AG10803 (cell line): ENCODE measurements around the gene ZNF124.
A peak's percentile ranks its signal among the peaks of the same experiment; 100 is the strongest.

Experiments used
- DNase-seq: peaks from one replicate; pipeline ENCODE4 v3.0.0; 2010; ENCODE audit warnings: low read depth
- H3K4me3 ChIP-seq: 2 replicates; pipeline ENCODE4 v1.5.1; 2011; ENCODE audit warnings: mild to moderate bottlenecking, low read length, control low read depth
- CTCF ChIP-seq: conservative IDR thresholded peaks from 2 replicates; pipeline ENCODE4 v1.5.1; 2011; ENCODE audit warnings: mild to moderate bottlenecking, low read length, control low read depth, inconsistent platforms

The ZNF124 gene

GRCh38 chr1:247210376-247211117 lies 38.7 kb upstream of the ZNF124 start:
- no peak for TF ChIP-seq CTCF
- H3K4me3 ChIP-seq, result peak overlapping the region; percentile 96
- DNase-seq, result peak; percentile 85

DNA sequence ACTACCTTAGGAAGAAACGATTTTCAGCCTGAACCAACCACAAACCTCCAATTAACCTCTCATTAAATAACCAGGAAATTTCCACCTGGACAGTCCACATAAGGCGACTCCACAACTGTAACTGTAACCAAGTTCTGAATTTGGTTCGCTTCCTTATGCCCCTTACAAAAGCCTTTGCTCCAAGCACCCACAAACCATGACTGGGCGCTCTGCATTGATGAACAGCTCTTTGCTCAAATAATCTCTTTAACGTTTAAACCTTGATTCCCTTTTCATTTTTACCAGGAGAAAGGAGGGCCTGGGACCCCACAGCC lies 38.2 kb upstream of the ZNF124 start:
- DNase-seq, result peak; percentile 2
- TF ChIP-seq CTCF, result no peak
- H3K4me3 ChIP-seq, result peak overlapping the region; percentile 96

DNA sequence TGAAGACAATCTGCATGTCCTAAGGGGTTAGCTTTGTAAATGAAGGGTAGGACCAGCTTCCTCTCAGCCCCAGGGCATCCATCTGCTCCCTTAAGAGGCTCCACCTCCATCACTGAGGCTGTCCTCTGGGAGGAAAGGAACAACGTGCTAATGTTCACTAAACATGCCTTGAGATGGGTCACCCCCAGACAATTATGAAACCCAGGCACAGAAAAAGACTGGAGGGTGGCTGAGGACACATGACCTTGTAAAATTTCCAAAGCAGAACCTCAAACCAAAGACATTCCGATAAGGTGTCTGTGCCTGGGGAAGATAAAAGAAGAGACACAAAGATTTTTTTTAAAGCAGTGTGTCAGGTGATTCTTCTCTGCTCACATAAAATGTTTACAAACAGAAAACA lies 37.6 kb upstream of the ZNF124 start:
- peak; percentile 3 for DNase-seq
- H3K4me3 ChIP-seq, result peak overlapping the region; percentile 96
- TF ChIP-seq CTCF, result no peak

GRCh38 chr1:247204177-247204647 lies 32.4 kb upstream of the ZNF124 start:
- TF ChIP-seq CTCF, result no peak
- DNase-seq, result no peak

GRCh38 chr1:247198781-247199180 lies 27.0 kb upstream of the ZNF124 start:
- DNase-seq, result no peak
- H3K4me3 ChIP-seq, result no peak overlapping the region
- TF ChIP-seq CTCF, result no peak

More at GRCh38 chr1:247204177-247204647, 32.4 kb upstream of the ZNF124 start:
- no peak overlapping the region for H3K4me3 ChIP-seq

- H3K4me3 ChIP-seq, result no peak overlapping the region
- no peak for DNase-seq
- no peak for TF ChIP-seq CTCF
These were observed 22.1 kb upstream of the ZNF124 start for GRCh38 chr1:247193958-247194357.
